ENCODE data around the gene AKT2.
A peak's percentile ranks its signal among the peaks of the same experiment; 100 is the strongest.
"Not testable (repeated sequence)": the region's sequence is repeated elsewhere in the genome, so short reads cannot be mapped to it uniquely, and the experiment has no call there.

Gene AKT2

GRCh38 chr19:40284501-40285352 is at the start of gene AKT2:
Gene AKT2, minus strand, starts transcription at chr19:40285345. Its CDS starts 20,078 bp downstream, at chr19:40265267.
- DNase-seq, result no peak

GRCh38 chr19:40333083-40333482 is 47.9 kb upstream of the AKT2 start:
- not testable (repeated sequence) for DNase-seq

- no peak for DNase-seq
Measured at GRCh38 chr19:40332669-40333068, 47.5 kb upstream of the AKT2 start.

GRCh38 chr19:40331052-40331451 is 45.9 kb upstream of the AKT2 start:
- no peak for DNase-seq

- DNase-seq, result no peak
Measured at GRCh38 chr19:40326201-40326600, 41.1 kb upstream of the AKT2 start.

GRCh38 chr19:40323705-40324104 is 38.6 kb upstream of the AKT2 start:
- DNase-seq, result no peak

- DNase-seq, result no peak
Measured at GRCh38 chr19:40322951-40323615, 37.9 kb upstream of the AKT2 start.

GRCh38 chr19:40322271-40322610 is 37.1 kb upstream of the AKT2 start:
- DNase-seq, result no peak

GRCh38 chr19:40321566-40322270 is 36.6 kb upstream of the AKT2 start:
- no peak for DNase-seq

GRCh38 chr19:40321076-40321475 is 35.9 kb upstream of the AKT2 start:
- DNase-seq, result no peak

GRCh38 chr19:40320558-40320935 is 35.4 kb upstream of the AKT2 start:
- no peak for DNase-seq

- no peak for DNase-seq
Measured at GRCh38 chr19:40317338-40317737, 32.2 kb upstream of the AKT2 start.

GRCh38 chr19:40315812-40316470 is 30.8 kb upstream of the AKT2 start:
- DNase-seq, result no peak

GRCh38 chr19:40314656-40315055 is 29.5 kb upstream of the AKT2 start:
- DNase-seq, result no peak

- no peak for DNase-seq
Measured at GRCh38 chr19:40313229-40313983, 28.3 kb upstream of the AKT2 start.

- no peak for DNase-seq
Measured at GRCh38 chr19:40312533-40312932, 27.4 kb upstream of the AKT2 start.

GRCh38 chr19:40309666-40310065 is 24.5 kb upstream of the AKT2 start:
- no peak for DNase-seq

GRCh38 chr19:40305403-40305802 is 20.3 kb upstream of the AKT2 start:
- DNase-seq, result peak; percentile 25

- DNase-seq, result no peak
Measured at GRCh38 chr19:40304306-40304705, 19.2 kb upstream of the AKT2 start.

GRCh38 chr19:40303765-40304164 is 18.6 kb upstream of the AKT2 start:
- no peak for DNase-seq

- DNase-seq, result no peak
Measured at GRCh38 chr19:40302224-40303011, 17.3 kb upstream of the AKT2 start.

GRCh38 chr19:40300668-40301067 is 15.5 kb upstream of the AKT2 start:
- DNase-seq, result no peak

All from NCI-H524 treated with DMSO at 0.1 percent for 48 hours (cell line).